GM18505 (cell line): Measurements from ENCODE around the gene CD82.

ENCODE experiments used
- ATAC-seq: cut with Tn5 transposase; IDR thresholded peaks from one replicate; pipeline ENCODE4 v1.9.1; 2021; ENCODE audit not compliant: unreplicated experiment
- POLR2A ChIP-seq: IDR thresholded peaks from 4 replicates; pipeline ENCODE4 v1.6.1; 2011; ENCODE audit warnings: borderline replicate concordance; ENCODE audit not compliant: insufficient read depth, insufficient read length; ENCODE audit errors: extremely low read depth

Gene CD82

DNA sequence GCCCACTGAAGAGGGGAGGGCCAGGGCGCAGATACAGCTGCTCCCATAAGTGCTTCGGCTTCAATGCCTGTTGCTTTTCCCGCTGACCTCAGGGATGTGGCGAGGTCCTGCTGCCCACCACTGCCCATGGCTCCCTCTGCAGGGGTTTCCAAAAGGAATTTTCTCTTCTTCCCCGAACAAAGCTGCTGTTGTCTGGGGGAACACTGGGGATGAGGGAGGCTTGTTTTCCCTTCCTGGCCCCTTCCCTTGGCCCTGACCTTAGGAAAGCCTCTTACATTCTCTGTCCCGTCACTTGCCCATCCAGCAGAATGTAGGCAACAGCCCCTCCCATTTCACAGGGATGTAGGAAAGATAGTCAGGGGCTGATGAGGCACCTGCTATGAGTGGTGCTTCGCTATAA lies 34.8 kb downstream of the CD82 start:
- no peak for ATAC-seq
- TF ChIP-seq POLR2A = no peak

DNA sequence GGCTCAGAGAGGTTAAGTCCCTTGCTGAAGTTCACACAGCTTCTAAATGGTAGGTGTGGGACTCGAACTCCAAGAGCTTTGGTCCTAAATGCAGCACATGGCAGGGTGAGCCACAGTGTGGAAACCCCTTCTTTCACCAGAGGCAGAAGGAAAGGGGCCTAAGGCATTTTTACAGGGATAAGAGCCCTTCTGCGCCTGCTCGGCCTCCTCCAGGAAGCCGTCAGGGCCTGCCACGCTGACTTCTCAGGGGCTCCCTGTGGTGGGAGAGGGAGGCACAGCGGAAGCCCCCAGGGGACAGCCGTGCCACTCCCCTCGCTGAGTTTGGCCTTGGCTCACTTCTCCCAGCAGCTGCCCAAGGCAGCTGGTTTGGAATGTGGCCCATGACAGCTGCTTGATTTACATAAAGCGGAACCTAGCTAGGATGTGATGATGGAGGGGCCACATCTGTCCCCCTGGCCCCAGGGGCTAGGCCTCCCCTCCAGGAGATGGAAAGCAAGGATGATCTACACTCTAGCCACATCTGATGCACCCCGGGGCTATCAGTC lies 35.4 kb downstream of the CD82 start:
- TF ChIP-seq POLR2A = peak; percentile 48
- ATAC-seq = peak; percentile 37

DNA sequence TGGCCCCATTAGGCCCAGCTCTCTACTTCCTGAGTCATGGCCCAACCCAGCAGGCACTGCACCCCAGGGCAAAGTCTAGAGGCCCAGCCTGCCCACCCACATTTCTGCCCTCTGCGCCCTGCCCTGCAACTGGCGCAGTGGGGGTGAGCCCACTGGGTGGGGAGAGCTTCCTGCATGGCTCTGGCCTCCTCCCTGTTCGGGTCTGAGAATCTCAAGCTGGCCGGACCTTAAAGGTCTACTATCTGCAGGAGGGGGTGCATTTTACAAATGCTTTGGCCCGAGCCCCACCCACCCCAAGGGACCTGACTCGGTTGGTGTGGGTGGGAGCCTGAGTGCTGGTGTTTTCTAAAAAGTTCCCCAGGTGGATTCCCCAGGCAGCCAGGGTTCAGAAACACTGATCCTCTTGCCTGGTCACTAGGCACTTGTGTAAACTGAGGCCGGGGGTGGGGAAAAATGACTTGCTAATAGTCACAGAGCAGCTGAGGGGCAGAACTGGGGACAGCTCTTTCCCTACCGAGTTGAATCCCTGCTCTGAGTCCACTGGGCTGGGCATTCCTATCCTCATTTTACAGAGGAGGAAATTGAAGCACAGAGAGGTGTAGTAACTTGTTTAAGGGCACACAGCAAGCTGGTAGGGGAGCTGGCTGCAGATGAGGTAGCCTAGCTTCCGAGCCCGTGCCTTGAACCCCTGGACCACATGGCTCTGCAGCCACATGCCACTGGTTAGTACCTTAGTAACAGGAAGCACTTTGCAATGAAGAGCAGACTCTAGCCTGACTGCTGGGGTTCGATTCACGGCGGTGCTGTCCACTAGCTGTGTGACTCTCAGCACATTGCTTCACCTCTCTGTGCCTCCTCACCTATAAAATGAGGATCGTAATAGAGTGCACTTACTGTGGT lies 36.3 kb downstream of the CD82 start:
- no peak for TF ChIP-seq POLR2A
- ATAC-seq = peak; percentile 40

DNA sequence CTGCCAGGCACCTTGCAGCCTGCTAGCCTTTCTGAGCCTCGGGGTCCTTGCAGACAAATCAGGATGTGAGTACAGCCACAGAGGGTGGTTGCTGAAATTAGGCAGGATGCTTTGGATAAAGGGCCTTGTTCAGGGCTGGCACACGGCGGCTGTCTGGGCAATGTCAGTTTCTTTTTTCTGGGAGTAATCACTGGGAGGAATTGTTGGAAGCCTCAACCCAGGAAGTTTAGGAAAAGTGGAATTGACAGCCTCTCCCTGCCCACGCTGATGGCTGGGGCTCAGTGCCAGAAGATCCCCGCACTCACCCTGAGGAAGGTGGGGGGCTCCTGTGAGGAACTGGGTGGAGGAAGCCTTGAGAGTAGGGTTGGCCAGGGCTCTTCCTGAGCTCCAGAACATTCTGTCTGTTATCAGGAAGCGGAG lies 37.4 kb downstream of the CD82 start:
- TF ChIP-seq POLR2A = no peak
- no peak for ATAC-seq

DNA sequence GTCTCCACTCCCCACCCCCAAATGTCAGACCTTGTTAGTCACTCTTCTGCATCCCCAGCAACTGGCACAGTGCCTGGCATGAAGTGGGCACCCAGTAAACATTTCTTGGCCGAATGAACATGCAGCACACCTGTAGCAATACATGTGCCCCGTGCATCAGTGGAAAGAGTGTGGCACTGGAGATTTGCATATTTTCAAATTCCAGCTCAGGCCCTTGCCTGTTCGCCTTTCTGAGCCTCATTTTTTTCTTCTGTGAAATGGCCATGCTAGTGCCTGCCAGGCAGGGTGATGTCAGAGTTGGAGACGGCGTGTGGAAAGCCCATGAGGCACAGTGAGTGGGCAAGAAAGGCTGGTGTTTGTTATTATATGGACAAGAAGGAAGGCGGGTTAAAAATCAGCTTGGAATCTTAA lies 38.7 kb downstream of the CD82 start:
- no peak for TF ChIP-seq POLR2A
- ATAC-seq = no peak

DNA sequence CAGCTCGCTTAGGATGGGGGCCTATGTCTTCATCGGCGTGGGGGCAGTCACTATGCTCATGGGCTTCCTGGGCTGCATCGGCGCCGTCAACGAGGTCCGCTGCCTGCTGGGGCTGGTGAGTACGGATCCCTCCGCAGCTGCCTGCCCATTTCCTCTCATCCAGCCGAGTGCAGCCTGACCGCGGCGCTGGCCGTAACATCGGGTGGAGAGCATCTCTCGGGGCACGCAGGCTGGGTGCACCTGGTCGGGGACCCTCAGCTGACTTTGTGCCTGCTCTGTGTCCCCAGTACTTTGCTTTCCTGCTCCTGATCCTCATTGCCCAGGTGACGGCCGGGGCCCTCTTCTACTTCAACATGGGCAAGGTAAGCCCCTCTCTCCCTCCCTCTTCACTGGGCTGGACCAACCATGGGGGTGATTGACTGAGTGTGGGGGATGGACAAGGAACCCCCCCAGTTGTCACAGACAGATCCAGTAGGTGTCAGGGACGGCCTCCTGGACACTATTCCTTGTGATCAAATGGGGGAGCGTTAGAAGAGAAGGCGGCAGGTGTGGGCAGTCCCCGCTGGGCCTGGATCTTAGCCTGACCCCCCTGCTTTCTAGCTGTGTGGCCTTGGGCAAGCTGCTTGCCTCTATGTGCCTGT lies 39.7 kb downstream of the CD82 start:
- no peak for TF ChIP-seq POLR2A
- no peak for ATAC-seq

DNA sequence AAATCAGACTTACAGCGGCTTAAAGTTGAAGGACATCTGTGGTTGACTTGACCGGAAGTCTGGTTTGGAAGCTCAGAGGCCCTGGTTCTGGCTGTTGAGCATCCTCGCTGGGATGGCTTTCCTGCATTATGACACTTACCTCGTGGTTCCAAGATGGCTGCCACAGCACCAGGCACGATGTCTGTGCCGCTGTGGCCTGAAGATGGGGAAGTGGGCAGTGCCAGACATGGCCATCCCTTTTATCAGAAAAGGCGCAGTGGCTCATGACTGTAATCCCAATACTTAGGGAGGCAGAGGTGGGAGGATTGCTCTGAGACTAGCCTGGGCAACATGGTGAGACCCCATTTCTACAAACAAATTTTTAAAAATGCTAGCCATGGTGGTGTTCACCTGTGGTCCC lies 40.5 kb downstream of the CD82 start:
- TF ChIP-seq POLR2A = no peak
- ATAC-seq = no peak

DNA sequence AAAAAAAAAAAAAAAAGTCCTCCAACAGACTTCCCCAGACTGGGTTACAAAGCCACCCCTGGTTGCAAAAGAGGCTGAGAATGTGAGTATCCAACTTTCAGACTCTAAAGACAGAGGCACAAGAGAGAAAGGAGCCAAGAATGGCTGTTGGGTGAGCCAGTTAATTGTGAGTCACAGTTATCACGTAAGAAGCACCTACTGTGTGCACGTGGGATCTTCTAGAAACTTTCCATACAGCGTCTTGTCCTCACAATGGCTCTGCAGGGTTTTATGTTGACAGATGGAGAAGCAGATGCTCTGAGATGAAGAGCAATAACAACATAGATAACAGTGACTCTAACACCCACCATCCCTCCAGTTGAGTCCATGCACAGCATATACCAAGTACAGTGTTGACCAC lies 41.0 kb downstream of the CD82 start:
- no peak for ATAC-seq
- no peak for TF ChIP-seq POLR2A

DNA sequence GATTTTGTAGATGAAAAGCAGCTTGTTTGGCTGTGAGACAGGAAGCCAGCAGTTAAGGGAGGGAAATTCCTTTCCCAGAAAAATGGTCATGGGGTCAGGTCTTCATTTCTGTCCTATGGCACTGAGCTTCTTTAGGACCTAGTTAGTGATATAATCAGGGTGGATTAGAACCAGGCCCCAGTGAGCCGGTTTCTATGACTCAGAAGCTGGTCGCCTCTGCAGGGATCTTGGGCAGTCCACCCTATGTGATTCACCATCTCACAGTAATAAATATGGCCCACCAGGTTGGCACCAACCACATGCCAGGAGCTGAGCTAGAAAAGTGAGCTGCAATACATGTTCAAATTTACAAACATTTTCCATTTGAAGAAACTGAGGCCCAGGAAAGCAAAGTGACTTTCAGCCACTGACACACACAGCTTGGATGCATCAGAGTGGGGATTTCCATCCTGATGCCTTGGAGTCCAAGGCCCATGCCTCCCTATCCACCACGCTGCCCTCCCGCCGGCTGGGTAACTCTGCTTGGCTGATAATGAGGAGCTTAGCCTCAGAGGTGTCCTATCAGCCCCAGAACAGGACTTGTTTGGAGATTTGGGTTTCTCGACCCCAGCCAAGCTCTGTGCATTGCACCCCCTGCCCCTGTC lies 42.0 kb downstream of the CD82 start:
- ATAC-seq = no peak
- TF ChIP-seq POLR2A = no peak

DNA sequence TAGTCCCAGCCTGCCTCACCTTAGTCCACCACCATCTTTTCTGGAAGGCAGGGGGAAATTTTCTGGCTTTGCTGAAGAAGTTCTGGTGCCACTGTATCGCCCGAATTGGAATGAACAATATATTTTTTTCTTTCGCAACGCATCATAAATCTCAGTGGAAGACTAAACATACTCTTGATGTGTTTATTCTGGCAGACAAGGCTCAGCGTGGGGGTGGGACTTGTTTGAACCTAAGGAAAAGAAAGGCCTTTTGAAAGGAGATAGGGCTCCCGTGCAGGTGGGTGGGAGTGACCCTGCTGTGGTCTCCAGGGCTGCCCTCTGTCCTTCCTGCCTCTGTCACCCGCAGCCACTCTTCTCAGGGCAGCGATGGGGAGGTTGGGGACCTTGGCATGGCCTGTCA lies 42.5 kb downstream of the CD82 start:
- no peak for TF ChIP-seq POLR2A
- no peak for ATAC-seq

DNA sequence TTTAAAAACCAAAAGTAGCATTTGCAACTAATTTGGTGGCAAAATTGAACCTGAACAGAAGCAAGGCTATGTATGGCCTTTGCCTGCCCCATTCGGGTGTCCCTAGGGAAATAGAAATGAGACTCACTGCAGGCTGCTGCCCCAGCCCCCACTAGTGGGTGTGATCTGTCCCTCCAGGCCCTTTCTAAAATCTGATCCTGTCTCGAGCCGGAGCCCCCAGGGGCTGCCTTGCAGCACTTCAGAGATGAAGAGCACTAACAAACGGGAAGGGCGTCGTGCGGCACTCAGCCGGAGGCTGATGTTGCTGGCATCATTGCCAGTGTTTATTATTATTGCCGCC lies 43.2 kb downstream of the CD82 start:
- no peak for TF ChIP-seq POLR2A
- no peak for ATAC-seq

DNA sequence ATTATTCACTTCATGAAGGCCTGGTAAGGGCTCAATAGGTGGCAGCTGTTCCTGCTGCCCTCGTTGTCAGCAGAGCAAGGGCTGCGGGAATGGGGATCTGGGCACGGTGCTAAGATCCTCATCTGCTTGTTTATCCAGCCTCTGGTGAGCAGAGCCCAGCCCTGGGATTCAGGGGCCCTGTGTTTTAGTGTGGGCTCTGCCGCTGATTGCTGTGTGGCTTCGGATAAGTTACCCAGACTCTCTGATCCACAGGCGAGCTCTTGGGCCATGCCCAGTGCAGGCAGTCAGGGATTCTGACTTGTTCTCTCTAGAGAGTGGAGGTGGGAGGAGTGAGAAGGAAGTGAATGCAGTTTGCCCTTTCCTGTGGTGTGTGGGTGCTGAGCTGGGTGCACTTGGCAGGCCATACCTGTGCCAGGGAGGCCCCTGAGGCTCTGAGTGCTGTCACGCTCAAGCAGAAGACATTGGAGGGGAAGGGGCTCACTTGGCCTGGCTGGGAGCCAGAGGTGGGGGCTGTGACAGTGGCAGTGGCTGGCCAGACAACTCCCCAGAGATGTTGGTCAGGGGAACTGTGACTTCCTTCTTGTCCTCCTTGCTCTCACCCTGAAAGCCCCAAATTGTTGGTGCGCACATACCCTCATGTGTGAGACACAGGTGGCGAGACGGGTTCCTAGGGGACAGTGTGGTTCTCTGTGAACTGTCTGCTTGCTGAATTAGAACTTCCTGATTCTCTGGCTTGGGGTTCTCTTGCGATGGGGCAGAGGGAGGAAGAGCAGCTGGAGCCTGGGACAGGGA lies 43.7 kb downstream of the CD82 start:
- peak; percentile 48 for ATAC-seq
- TF ChIP-seq POLR2A = peak; percentile 24

DNA sequence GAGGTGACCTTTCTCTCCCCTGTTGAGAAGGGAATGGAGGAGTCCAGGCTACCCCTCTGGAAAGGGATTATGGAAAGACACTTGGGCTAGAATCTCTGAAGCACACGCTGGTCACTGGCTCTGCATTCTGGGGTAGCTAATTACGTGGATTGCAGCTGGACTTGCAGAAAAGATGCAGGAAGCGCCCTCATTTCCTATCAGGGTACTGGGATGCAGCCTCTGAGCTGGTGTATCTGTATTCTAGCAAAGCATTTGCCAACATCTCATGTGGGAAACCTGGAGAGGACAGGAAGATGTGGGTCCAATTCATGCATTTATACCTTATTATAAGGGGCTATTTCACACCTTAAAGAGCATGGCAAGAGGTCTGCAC lies 44.3 kb downstream of the CD82 start:
- TF ChIP-seq POLR2A = no peak
- no peak for ATAC-seq

DNA sequence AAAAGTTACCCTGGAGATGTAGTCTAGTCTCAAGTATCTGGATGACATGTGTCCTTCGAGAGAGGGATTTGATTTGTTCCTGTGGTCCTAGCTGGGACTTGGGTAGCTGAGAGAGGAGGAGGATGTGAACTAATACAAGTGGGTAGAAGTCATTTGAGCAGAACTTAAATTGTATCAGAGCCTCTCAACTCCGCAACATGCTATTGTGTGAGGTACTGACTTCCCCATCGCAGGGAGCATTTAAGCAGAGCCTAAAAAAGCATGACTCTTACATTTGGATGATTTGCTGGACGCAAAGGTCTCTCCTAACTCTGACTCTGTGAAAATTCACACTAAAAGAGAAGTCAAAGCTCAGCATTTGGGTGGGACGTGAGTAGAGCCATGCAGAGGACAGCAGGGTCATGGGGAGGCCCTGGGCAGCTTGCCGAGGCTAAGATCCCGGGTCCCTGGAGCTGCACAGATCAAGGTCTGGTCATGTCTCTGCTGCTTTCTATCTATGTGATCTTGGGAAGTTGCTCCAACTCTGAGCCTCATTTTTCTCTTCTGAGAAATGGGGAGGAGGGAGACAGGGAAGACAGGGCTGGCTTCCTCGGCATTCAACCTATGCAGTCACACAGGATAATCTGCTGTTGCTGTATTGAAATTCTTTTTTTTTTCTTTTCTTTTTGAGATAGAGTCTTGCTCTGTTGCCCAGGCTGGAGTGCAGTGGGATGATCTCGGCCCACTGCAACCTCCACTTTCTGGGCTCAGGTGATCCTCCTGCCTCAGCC lies 44.9 kb downstream of the CD82 start:
- ATAC-seq = no peak
- TF ChIP-seq POLR2A = no peak
